AML-193 (cell line): ENCODE results near the gene CMTM7.

Source experiments
- DNase-seq, 2 experiments: peaks; one replicate each; lab custom pipeline; 2025; lab: John Stamatoyannopoulos, UW

CMTM7 gene

GRCh38 chr3:32391643-32392535 lies at the start of gene CMTM7:
Gene CMTM7, plus strand, starts transcription at chr3:32391853. Its CDS starts 54 bp downstream, at chr3:32391907.
- peak; percentile 66 to 81 for DNase-seq

GRCh38 chr3:32347343-32348125 lies 44.1 kb upstream of the CMTM7 start:
- no peak for DNase-seq

DNA sequence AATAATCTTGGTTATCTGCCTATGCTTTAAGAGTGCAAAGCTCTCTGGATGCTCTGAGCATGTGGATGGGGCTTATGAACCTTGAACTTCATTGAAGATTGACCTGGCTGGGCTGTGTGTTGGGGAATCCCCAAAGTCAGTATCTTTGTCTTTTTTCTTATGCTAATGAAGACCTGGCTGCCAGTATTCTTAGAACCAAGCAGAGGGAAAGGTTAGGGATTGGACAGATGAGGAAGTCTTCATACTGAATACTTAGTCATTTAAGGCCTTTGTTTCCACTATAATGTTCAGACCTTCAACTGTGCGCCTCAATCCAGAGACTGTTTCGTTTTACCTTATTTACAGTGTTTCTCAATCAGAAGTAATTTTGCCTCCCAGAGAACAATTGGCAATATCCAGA lies 42.5 kb upstream of the CMTM7 start:
- no peak for DNase-seq

GRCh38 chr3:32352563-32352962 lies 39.1 kb upstream of the CMTM7 start:
- DNase-seq, result peak in 1 of 2 experiments; percentile 51

GRCh38 chr3:32353351-32353750 lies 38.3 kb upstream of the CMTM7 start:
- DNase-seq, result no peak

DNA sequence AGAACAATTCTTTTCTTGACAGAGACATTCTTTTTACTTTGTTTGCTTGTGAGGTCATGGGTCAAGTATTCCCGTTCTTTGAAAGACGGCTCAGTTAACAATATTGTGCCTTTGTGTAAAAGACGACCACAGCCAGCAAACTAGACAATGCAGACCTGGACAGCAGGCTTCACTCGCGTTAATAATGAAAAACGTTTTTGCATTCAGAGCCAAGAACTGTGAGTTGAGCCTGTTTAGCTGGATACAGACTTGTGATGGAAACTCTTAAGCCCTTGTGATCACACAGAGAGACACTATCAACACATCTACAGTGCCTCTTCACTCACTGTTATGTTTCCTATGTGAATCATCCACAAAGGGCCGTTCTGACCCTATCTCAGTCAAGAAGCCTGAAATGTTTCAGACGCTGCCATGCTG lies 37.3 kb upstream of the CMTM7 start:
- DNase-seq, result no peak

DNA sequence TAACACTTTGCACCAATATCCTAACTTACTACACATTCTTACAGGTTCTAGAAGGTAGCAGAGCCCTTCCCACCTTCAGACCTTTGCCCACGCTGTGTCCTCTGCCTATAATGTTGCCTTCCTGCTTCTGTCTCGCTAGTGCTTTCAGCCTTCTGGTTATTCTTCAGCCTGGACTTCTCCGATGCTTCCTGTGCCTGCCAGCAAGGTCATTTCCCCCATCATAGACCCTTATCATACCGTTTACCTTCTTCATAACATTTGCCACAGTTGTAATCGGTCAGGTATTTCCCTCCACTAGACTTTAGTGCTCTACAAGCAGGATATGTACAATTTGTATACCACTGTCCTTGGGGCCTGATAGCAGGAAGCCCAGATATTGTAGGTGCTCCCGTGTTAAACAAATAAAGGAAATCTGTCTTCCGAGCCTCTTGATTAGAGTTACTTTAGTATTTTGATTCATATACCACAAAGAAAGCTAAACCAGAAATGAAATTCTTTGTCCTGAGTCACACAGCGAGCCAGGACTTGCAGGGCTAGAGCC lies 35.8 kb upstream of the CMTM7 start:
- DNase-seq, result no peak

GRCh38 chr3:32359766-32360492 lies 31.7 kb upstream of the CMTM7 start:
- no peak for DNase-seq

- DNase-seq, result no peak
Measured at GRCh38 chr3:32360493-32360827, 31.2 kb upstream of the CMTM7 start.

DNA sequence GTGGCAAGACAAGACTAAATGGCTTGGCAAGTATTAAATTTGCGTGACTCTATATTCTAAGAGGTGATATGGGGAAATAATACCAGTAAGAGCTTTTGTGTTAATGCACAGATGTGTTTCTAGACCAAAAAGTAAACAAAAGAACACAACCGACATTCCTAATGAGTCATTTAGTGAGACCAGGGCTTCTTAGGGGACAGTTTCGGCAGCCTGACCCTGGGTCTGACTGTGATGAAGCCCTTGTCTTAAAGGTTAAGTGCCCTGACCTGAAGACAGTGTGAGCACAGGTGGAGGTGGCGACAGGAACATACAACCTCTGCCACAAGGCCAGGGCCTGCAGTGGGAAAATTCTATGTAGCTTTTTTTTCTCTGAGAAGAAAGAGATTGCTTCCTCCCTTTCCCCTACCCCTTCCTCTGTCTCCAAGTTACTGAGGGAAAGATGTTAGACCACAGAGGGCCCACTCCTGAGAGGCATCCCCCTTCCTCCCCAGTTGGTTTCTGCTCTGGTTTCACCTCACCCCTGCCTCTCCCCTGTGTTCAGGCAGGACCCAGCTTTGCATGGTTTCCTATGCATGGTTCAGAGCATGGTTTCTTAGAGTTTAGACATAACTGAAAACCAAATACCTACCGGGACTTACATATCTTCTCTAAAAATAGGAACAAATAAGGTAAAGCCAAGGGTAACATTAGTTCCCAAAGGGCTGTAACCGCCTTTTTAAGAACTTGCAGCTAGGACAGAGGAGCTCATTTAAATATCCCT lies 24.8 kb upstream of the CMTM7 start:
- no peak for DNase-seq

- DNase-seq, result no peak
Measured at GRCh38 chr3:32367442-32367841, 24.2 kb upstream of the CMTM7 start.

GRCh38 chr3:32371461-32372212 lies 20.0 kb upstream of the CMTM7 start:
- no peak for DNase-seq

- no peak for DNase-seq
Measured at GRCh38 chr3:32372213-32372490, 19.5 kb upstream of the CMTM7 start.

GRCh38 chr3:32373276-32373675 lies 18.4 kb upstream of the CMTM7 start:
- no peak for DNase-seq

DNA sequence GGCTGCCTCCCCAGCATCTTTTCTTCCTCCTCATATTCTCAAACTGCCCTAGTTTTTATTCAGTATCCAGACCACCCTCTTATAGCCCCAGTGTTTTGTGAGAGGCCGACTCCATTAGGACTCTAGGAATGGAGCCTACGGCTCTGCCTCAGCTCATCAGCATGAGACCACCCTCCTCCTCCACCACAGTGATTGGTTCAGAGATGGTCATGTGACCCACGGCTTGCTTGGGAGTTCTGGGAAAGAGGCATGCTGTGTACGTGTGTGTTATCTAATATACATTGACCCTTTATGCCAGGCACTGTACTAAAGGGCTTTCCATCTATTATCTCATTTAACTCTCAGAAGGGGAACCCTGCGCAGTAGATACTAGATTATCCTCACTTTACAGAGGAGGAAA lies 17.8 kb upstream of the CMTM7 start:
- DNase-seq, result no peak

DNA sequence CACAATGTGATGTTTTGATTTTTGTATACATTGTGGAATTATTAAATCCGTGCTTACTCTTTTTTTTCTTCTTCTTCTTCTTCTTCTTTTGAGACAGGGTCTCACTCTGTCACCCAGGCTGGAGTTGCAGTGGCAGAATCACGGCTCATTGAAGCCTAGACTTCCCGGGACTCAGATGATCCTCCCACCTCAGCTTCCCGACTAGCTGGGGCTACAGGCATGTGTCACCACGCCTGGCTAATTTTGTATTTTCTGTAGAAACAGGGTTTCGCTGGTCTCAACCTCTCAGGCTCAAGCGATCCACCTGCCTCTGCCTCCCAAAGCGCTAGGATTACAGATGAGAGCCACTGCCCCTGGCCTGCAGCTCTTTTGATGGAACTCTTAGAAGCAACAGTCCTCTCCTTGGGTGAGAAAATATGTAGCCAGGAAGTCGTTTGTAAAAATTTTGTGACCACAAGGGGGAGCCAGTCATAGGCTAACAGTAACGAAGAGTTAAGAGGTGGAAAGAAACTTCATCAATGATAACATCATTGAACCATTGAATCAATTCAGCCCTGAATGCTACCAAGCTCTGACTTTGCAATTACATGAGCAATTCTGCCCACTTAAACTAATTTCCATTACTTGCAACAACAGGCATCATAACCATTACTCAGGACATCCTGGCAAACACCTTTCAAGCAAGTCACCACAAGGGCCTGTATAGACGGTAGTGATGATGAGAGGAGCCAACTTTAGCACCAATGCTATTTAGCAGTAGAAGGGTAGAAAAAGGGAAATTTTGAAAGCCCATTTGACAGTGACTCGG lies 16.7 kb upstream of the CMTM7 start:
- DNase-seq, result peak; percentile 77 to 83

GRCh38 chr3:32375596-32375930 lies 16.1 kb upstream of the CMTM7 start:
- DNase-seq, result no peak

DNA sequence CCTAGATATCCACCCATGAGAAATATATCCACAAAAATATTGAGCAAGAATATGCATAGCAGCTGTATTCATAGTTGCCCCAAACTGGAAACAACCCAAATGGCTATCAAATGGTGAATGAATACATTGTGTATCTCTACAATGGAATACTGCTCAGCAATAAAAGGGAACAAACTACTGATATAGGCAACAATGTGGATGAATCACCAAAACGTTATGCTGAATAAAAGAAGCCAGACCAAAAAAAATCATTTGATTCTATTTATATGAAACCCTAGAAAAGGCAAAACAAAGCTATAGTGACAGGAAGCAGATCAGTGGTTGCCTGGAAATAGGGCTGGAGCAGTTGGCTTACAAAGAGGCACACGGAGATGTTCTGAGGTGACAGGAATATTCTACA lies 15.5 kb upstream of the CMTM7 start:
- DNase-seq, result no peak

- DNase-seq, result no peak
Measured at GRCh38 chr3:32379831-32380500, 11.7 kb upstream of the CMTM7 start.

DNA sequence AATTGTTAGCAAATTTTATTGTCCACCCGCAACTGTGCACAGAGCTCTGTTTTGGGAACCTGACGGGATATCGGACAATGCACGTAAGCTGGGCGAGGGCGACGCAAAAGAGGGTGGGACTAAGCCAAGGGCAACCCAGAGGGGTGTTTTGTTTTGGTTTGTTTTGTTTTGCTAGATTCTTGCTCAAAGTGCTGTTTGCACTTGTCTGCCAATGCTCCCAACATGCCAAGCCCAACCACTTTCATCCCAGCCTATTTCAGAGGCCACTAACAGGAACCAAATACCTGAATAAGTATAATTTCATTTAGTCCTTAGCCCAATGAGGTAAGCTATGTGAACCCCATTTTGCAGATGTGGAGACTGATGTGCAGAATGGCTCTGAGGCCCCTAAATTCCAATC lies 9.7 kb upstream of the CMTM7 start:
- no peak for DNase-seq
